DOHH2 (cell line): ENCODE data around the gene SLC29A3.

Experiments
- H3F3A ChIP-seq: fragments of 200-600 bp; sonication (generic), shearing (Covaris generic); 2 replicates; pipeline ENCODE4 v1.6.0; 2016; ENCODE audit warnings: antibody characterized with exemption, mild to moderate bottlenecking; ENCODE audit not compliant: control insufficient read depth, insufficient read depth
- H3K27ac ChIP-seq: fragments of 200-600 bp; sonication (generic); 2 replicates; pipeline ENCODE4 v1.5.1; 2014; ENCODE audit warnings: low read depth, mild to moderate bottlenecking, low read length, moderate library complexity
- H3K27me3 ChIP-seq: fragments of 200-600 bp; sonication (generic); 2 replicates; pipeline ENCODE4 v1.6.1; 2014; ENCODE audit warnings: mild to moderate bottlenecking, low read length, mixed read lengths; ENCODE audit not compliant: control insufficient read depth
- H3K36me3 ChIP-seq: fragments of 200-600 bp; sonication (generic); 2 replicates; pipeline ENCODE4 v1.6.1; 2014; ENCODE audit warnings: mild to moderate bottlenecking, low read length, moderate library complexity, mixed read lengths; ENCODE audit not compliant: control insufficient read depth
- H3K4me1 ChIP-seq: fragments of 200-600 bp; sonication (generic); 2 replicates; pipeline ENCODE4 v1.6.1; 2014; ENCODE audit warnings: mild to moderate bottlenecking, low read length, mixed read lengths; ENCODE audit not compliant: control insufficient read depth
- H3K4me2 ChIP-seq: fragments of 200-600 bp; sonication (generic); 2 replicates; pipeline ENCODE4 v1.6.0; 2014; ENCODE audit warnings: mild to moderate bottlenecking, low read length, moderate library complexity
- H3K4me3 ChIP-seq: fragments of 200-600 bp; sonication (generic); 2 replicates; pipeline ENCODE4 v1.5.1; 2014; ENCODE audit warnings: mild to moderate bottlenecking, low read length, mixed read lengths
- H3K79me2 ChIP-seq: fragments of 200-600 bp; sonication (generic); 2 replicates; pipeline ENCODE4 v1.6.1; 2014; ENCODE audit warnings: mild to moderate bottlenecking, low read length, mixed read lengths; ENCODE audit not compliant: control insufficient read depth
- H3K9me2 ChIP-seq: fragments of 200-600 bp; sonication (generic); replicated peaks from 2 replicates; pipeline ENCODE4 v1.6.1; 2014; ENCODE audit warnings: mild to moderate bottlenecking, low read length, mixed read lengths; ENCODE audit not compliant: control insufficient read depth
- H3K9me3 ChIP-seq: fragments of 200-600 bp; sonication (generic); 2 replicates; pipeline ENCODE4 v1.6.1; 2014; ENCODE audit warnings: antibody characterized with exemption, low read length, mixed read lengths; ENCODE audit not compliant: control insufficient read depth, insufficient read depth
- H4K20me1 ChIP-seq: fragments of 200-600 bp; sonication (generic); 2 replicates; pipeline ENCODE4 v1.6.0; 2014; ENCODE audit warnings: low read depth, mild to moderate bottlenecking, antibody characterized with exemption, low read length, moderate library complexity; ENCODE audit not compliant: control insufficient read depth, insufficient read depth
- EZH2phosphoT487 ChIP-seq: fragments of 200-600 bp; sonication (generic); IDR thresholded peaks from 2 replicates; pipeline ENCODE4 v1.6.1; 2017; ENCODE audit warnings: borderline replicate concordance, mild to moderate bottlenecking, antibody characterized with exemption, low read length, moderate library complexity, mixed read lengths
- TF ChIP-seq, protein P1 (sequence below): fragments of 200-600 bp; sonication (generic); IDR thresholded peaks from one replicate; pipeline ENCODE4 v1.5.1; 2014; ENCODE audit warnings: antibody characterized with exemption, mild to moderate bottlenecking, low read depth, low read length; ENCODE audit not compliant: poor library complexity, severe bottlenecking

The SLC29A3 gene

DNA sequence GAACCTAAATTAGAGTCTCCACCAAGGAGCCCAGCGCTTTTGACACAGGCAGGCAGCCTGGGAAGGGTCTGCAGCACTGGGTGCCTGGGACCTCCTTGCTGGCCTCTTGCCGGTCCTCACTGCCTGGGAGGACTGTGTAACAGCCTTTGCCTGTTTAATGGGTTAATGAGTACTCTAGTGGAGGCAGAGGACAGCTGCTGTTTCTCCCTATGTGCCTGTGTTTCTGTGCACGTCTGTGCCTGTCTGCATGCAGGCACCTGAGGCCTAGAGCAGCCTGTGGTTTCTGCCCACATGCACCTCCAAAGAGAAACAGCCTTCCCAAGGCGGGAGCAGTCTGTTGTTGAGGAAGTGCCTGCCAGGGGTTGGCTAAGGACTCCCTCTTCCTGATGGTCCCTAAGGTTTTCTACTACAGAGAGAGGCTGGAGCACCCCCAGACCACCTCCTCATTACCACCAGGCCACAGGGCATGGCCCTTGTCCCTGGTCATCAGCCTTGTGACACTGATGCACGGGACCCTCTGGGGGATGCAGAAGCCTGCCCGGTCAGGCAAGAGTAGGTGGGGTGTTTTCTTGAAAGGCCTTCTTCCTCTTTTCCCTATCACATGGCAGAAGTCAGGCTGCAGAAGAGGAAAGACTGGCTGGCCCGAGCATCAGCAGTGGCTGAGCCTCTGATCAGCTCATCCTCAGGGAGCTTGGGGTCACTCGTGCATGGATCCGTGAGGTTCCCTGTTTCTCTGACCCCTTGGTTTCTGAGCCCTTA, 14.2 kb downstream of the SLC29A3 start:
- no peaks in the 10 kb centered on the region for H3K9me2 ChIP-seq
- no peaks in the 10 kb centered on the region for H3K9me3 ChIP-seq
- H3K79me2 ChIP-seq = no peaks in the 10 kb centered on the region
- H3K27ac ChIP-seq = no peak overlapping the region
- H3K4me3 ChIP-seq = no peak overlapping the region
- no peaks in the 10 kb centered on the region for H3F3A ChIP-seq
- H4K20me1 ChIP-seq = no peaks in the 10 kb centered on the region
- H3K4me1 ChIP-seq = 0 out of 2 replicates have a peak, but pooled peaks cover 3% of the 10 kb centered on the region
- H3K27me3 ChIP-seq = no peaks in the 10 kb centered on the region
- H3K4me2 ChIP-seq = no peak overlapping the region
- H3K36me3 ChIP-seq = no peaks in the 10 kb centered on the region
- TF ChIP-seq, protein P1, sequence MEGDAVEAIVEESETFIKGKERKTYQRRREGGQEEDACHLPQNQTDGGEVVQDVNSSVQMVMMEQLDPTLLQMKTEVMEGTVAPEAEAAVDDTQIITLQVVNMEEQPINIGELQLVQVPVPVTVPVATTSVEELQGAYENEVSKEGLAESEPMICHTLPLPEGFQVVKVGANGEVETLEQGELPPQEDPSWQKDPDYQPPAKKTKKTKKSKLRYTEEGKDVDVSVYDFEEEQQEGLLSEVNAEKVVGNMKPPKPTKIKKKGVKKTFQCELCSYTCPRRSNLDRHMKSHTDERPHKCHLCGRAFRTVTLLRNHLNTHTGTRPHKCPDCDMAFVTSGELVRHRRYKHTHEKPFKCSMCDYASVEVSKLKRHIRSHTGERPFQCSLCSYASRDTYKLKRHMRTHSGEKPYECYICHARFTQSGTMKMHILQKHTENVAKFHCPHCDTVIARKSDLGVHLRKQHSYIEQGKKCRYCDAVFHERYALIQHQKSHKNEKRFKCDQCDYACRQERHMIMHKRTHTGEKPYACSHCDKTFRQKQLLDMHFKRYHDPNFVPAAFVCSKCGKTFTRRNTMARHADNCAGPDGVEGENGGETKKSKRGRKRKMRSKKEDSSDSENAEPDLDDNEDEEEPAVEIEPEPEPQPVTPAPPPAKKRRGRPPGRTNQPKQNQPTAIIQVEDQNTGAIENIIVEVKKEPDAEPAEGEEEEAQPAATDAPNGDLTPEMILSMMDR = no peak
- TF ChIP-seq EZH2phosphoT487 = no peak

DNA sequence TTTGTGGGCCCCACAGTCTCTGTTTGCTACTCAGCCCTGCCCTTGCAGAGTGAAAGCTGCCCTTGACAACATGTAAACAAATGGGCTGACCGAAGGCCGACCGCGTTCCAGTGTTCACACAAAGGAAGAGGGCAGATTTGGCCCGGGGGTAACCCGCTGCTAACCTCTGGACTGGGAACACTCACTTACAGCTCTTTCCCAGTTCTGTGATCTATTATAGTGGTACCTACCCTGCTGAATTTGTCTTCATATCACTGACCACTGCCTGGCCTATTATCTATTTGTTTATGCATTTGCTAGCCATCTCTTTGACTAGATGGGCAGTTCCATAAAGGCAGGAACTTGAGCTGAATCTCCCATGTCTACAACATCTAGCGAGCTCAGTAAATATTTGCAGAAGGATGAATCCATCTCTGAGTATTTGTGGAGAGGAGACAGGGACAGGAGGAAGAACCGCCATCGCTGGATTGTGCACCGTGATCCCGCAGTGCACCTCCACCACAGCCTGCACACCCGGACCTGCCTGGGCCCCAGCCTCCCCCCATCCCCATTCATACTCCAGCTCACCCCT, 15.2 kb downstream of the SLC29A3 start:
- no peaks in the 10 kb centered on the region for H3F3A ChIP-seq
- no peaks in the 10 kb centered on the region for H3K79me2 ChIP-seq
- H3K9me2 ChIP-seq = no peaks in the 10 kb centered on the region
- H3K27ac ChIP-seq = no peak overlapping the region
- H3K27me3 ChIP-seq = no peaks in the 10 kb centered on the region
- H3K9me3 ChIP-seq = no peaks in the 10 kb centered on the region
- TF ChIP-seq, protein P1 = no peak
- no peak for TF ChIP-seq EZH2phosphoT487
- H3K4me2 ChIP-seq = no peak overlapping the region
- H3K36me3 ChIP-seq = no peaks in the 10 kb centered on the region
- H3K4me1 ChIP-seq = 0 out of 2 replicates have a peak, but pooled peaks cover 3% of the 10 kb centered on the region
- H3K4me3 ChIP-seq = no peak overlapping the region
- no peaks in the 10 kb centered on the region for H4K20me1 ChIP-seq

DNA sequence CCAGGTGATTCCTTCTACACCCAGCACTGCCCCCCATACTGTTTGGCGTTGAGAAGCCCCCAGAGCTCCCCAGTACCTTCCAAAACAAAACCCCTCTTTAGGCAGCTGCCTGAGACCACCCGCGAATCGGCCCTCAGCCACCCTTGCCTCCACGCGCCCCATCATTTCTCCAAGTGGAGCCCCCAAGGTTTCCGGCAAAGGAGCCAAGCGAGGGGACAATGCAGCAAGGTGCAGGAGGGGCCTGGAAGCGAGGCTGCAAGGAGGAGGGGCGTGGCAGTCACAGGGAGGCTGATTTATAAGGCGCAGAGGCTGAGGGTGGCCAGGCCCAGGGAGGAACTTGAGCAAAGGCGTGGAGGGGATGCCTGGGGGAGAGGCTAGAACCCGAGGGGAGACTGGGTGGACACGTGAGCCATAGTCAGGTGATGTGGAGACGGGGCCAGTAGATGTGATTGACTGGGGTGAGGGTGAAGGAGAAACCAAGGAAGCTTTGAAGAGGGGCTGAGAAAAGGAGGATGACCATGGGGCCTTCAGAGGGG, 16.2 kb downstream of the SLC29A3 start:
- H3K9me3 ChIP-seq = no peaks in the 10 kb centered on the region
- no peak overlapping the region for H3K4me3 ChIP-seq
- H3F3A ChIP-seq = no peaks in the 10 kb centered on the region
- no peaks in the 10 kb centered on the region for H3K27me3 ChIP-seq
- no peaks in the 10 kb centered on the region for H3K79me2 ChIP-seq
- no peaks in the 10 kb centered on the region for H4K20me1 ChIP-seq
- no peaks in the 10 kb centered on the region for H3K9me2 ChIP-seq
- H3K4me1 ChIP-seq = 0 out of 2 replicates have a peak, but pooled peaks cover 3% of the 10 kb centered on the region
- TF ChIP-seq, protein P1 = no peak
- TF ChIP-seq EZH2phosphoT487 = no peak
- no peak overlapping the region for H3K27ac ChIP-seq
- H3K4me2 ChIP-seq = no peak overlapping the region
- H3K36me3 ChIP-seq = no peaks in the 10 kb centered on the region
